ENCODE data around the gene RPTOR.

DNA sequence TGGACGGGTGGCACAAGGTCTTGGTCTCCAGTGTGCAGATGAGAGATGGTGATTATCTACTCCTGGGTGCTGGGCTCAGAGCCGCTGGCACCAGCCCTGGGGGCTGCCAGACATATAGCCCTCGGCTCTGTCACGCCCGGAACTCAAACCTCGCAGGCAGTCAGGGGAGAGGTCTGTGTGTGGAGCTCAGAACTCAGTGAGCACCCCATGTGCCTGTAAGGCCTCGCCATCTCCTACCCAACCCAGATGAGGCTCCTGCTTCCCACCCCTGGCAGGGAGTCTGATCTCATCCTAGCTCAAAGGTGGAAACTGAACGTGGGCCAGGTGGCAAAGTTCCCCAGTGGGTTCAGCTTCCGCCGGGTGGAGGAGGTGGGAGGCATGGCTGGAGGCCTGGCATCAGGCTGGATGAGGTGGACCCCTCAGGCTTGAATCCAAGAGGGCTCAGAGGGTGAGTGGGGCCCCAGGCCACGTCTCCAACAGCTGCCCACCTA, 45.7 kb upstream of the RPTOR start:
- TF ChIP-seq GLIS3 (CRISPR knock-in tag; IDR thresholded peaks at IDR 0.05) (no peak), CREB5 (CRISPR knock-in tag; IDR thresholded peaks at IDR 0.05; ENCODE audit: low read depth) (no peak), RARB (CRISPR knock-in tag; IDR thresholded peaks at IDR 0.05) (no peak), SNAI2 (CRISPR knock-in tag; IDR thresholded peaks at IDR 0.05) (no peak), ZFP3 (CRISPR knock-in tag; IDR thresholded peaks at IDR 0.05) (no peak), ESRRG (CRISPR knock-in tag; IDR thresholded peaks at IDR 0.05) (no peak), ZFP30 (CRISPR knock-in tag; IDR thresholded peaks at IDR 0.05) (no peak), ZNF70 (CRISPR knock-in tag; IDR thresholded peaks at IDR 0.05) (no peak), CSDC2 (CRISPR knock-in tag; IDR thresholded peaks at IDR 0.05) (no peak), ZNF565 (CRISPR knock-in tag; conservative IDR thresholded peaks at IDR 0.05; ENCODE audit: low read depth) (no peak), ISL1 (CRISPR knock-in tag; IDR thresholded peaks at IDR 0.05) (no peak), CSRNP3 (CRISPR knock-in tag; IDR thresholded peaks at IDR 0.05) (no peak)
- TF ChIP-seq, protein P1, sequence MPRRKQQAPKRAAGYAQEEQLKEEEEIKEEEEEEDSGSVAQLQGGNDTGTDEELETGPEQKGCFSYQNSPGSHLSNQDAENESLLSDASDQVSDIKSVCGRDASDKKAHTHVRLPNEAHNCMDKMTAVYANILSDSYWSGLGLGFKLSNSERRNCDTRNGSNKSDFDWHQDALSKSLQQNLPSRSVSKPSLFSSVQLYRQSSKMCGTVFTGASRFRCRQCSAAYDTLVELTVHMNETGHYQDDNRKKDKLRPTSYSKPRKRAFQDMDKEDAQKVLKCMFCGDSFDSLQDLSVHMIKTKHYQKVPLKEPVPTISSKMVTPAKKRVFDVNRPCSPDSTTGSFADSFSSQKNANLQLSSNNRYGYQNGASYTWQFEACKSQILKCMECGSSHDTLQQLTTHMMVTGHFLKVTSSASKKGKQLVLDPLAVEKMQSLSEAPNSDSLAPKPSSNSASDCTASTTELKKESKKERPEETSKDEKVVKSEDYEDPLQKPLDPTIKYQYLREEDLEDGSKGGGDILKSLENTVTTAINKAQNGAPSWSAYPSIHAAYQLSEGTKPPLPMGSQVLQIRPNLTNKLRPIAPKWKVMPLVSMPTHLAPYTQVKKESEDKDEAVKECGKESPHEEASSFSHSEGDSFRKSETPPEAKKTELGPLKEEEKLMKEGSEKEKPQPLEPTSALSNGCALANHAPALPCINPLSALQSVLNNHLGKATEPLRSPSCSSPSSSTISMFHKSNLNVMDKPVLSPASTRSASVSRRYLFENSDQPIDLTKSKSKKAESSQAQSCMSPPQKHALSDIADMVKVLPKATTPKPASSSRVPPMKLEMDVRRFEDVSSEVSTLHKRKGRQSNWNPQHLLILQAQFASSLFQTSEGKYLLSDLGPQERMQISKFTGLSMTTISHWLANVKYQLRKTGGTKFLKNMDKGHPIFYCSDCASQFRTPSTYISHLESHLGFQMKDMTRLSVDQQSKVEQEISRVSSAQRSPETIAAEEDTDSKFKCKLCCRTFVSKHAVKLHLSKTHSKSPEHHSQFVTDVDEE (CRISPR knock-in tag; IDR thresholded peaks at IDR 0.05) = no peak

Data from SK-N-SH treated with all-trans-retinoic acid at 6 μM for 48 hours (cell line).